GM12878 (cell line): ENCODE measurements around the gene CLBA1. TPM values are rescaled to one million over a fixed set of nuclear protein-coding genes. Genes with fewer than 3 reads are reported as not detected.

Experiments
- ATAC-seq: fragments of 200-7000 bp; cut with Tn5 transposase; 3 replicates; pipeline ENCODE4 v1.9.1; 2020; ENCODE audit warnings: mild to moderate bottlenecking, moderate library complexity
- Bru-seq: library from RNA; stranded (reverse); fragments of 400-500 nt; gene quantifications from one replicate; lab custom pipeline; 2021; lab: Mats Ljungman, UMichigan
- BruChase-seq, 2 experiments: library from RNA; stranded (reverse); fragments of 400-500 nt; gene quantifications; one replicate each; lab custom pipeline; 2021; lab: Mats Ljungman, UMichigan
- BruUV-seq: library from RNA; stranded (reverse); fragments of 400-500 nt; replicated peaks from 2 replicates; lab custom pipeline; 2021; lab: Mats Ljungman, UMichigan
- CTCF ChIA-PET: fragments of 300-600 bp; sonication (Branson Sonifier 250); formaldehyde crosslinking; extraction: SDS; loops from one replicate; lab custom pipeline; 2021; ENCODE audit warnings: inconsistent platforms; lab: Yijun Ruan, JAX
- POLR2A ChIA-PET: fragments of 350-600 bp; formaldehyde crosslinking; extraction: SDS; loops from one replicate; lab custom pipeline; 2021; ENCODE audit warnings: inconsistent platforms; lab: Charles Lee
- RAD21 ChIA-PET: fragments of 300-600 bp; sonication (Branson Sonifier 250); formaldehyde crosslinking; loops from one replicate; lab custom pipeline; 2023; ENCODE audit warnings: antibody characterized with exemption; ENCODE audit not compliant: unreplicated experiment; lab: Charles Lee
- SMC1A ChIA-PET: fragments of 300-600 bp; sonication (Branson Sonifier 250); formaldehyde crosslinking; loops from one replicate; lab custom pipeline; 2023; ENCODE audit not compliant: unreplicated experiment, uncharacterized antibody; lab: Charles Lee
- DNase-seq: peaks from one replicate; pipeline ENCODE4 v3.0.0-alpha.2; 2011; ENCODE audit warnings: low read depth, low spot score
- FAIRE-seq: peaks from 3 replicates; lab custom pipeline; 2011; peaks lifted over from hg19 to GRCh38; lab: Jason Lieb, UNC
- H2AFZ ChIP-seq: 2 replicates; pipeline ENCODE4 v1.6.0; 2011; ENCODE audit warnings: low read depth, low read length, control low read depth; ENCODE audit not compliant: control insufficient read depth
- H3K27ac ChIP-seq: 2 replicates; pipeline ENCODE4 v1.5.1; 2011; ENCODE audit warnings: control low read depth; ENCODE audit not compliant: control insufficient read depth, insufficient read depth
- H3K27me3 ChIP-seq, 2 experiments: replicated peaks in 1 of 2; 2 replicates each; pipeline versions ENCODE4 v1.6.0 to v1.6.1; 2011; ENCODE audit warnings: low read length in 1 of 2; ENCODE audit not compliant: control insufficient read depth in 2 of 2, insufficient read depth in 2 of 2
- H3K36me3 ChIP-seq, 2 experiments: 2 replicates each; pipeline ENCODE4 v1.5.1; 2011; ENCODE audit warnings: low read length in 1 of 2; ENCODE audit not compliant: control insufficient read depth in 2 of 2, insufficient read depth in 2 of 2
- H3K4me1 ChIP-seq: 2 replicates; pipeline ENCODE4 v1.6.1; 2011; ENCODE audit warnings: mild to moderate bottlenecking, low read length, moderate library complexity, mixed read lengths; ENCODE audit not compliant: control insufficient read depth, insufficient read depth
- H3K4me2 ChIP-seq: 2 replicates; pipeline ENCODE4 v1.6.0; 2011; ENCODE audit warnings: control low read depth; ENCODE audit not compliant: control insufficient read depth, insufficient read depth
- H3K4me3 ChIP-seq: fragments of 200-600 bp; sonication (generic); 2 replicates; pipeline ENCODE4 v1.5.1; 2016
- H3K79me2 ChIP-seq: 2 replicates; pipeline ENCODE4 v1.6.0; 2011; ENCODE audit warnings: low read length; ENCODE audit not compliant: control insufficient read depth, insufficient read depth
- H3K9ac ChIP-seq: 2 replicates; pipeline ENCODE4 v1.8.0; 2011; ENCODE audit warnings: low read length, control low read depth, mixed read lengths; ENCODE audit not compliant: control insufficient read depth, insufficient read depth
- H3K9me3 ChIP-seq: replicated peaks from 3 replicates; pipeline ENCODE4 v1.5.1; 2011; ENCODE audit warnings: mild to moderate bottlenecking, low read length; ENCODE audit not compliant: control insufficient read depth, insufficient read depth
- H4K20me1 ChIP-seq: 2 replicates; pipeline ENCODE4 v1.6.0; 2011; ENCODE audit not compliant: control insufficient read depth, insufficient read depth
- BACH1 ChIP-seq: fragments of 450-650 bp; IDR thresholded peaks from 2 replicates; pipeline ENCODE4 v1.6.1; 2017; ENCODE audit warnings: mild to moderate bottlenecking, borderline replicate concordance
- BMI1 ChIP-seq: fragments of 450-650 bp; IDR thresholded peaks from 2 replicates; pipeline ENCODE4 v1.6.1; 2016; ENCODE audit warnings: mild to moderate bottlenecking, moderate library complexity, borderline replicate concordance
- CHD2 ChIP-seq: IDR thresholded peaks from 2 replicates; pipeline ENCODE4 v1.6.1; 2011; ENCODE audit warnings: low read depth, low read length, improper control_type of control experiment, borderline replicate concordance
- DPF2 ChIP-seq: fragments of 450-650 bp; IDR thresholded peaks from 2 replicates; pipeline ENCODE4 v1.6.1; 2017; ENCODE audit warnings: mild to moderate bottlenecking
- EGR1 ChIP-seq, 2 experiments: IDR thresholded peaks; 1 replicate in 1 of 2; 2 replicates in 1 of 2; pipeline ENCODE4 v1.6.1; 2011 to 2012; ENCODE audit warnings: low read depth in 2 of 2, low read length in 2 of 2, borderline replicate concordance in 1 of 2, mild to moderate bottlenecking in 1 of 2, moderate library complexity in 1 of 2
- GATAD2B ChIP-seq: fragments of 450-650 bp; conservative IDR thresholded peaks from 2 replicates; pipeline ENCODE4 v1.6.1; 2017; ENCODE audit warnings: low read depth, mild to moderate bottlenecking, moderate library complexity
- MEF2B ChIP-seq: fragments of 450-650 bp; IDR thresholded peaks from 2 replicates; pipeline ENCODE4 v1.6.1; 2018; ENCODE audit warnings: mild to moderate bottlenecking, moderate library complexity; ENCODE audit not compliant: partially characterized antibody, poor library complexity, severe bottlenecking
- SIN3A ChIP-seq: IDR thresholded peaks from 2 replicates; pipeline ENCODE4 v1.6.1; 2012; ENCODE audit warnings: low read depth, low read length, improper control_type of control experiment
- SREBF1 ChIP-seq: IDR thresholded peaks from 2 replicates; pipeline ENCODE4 v1.6.1; 2012; ENCODE audit warnings: mild to moderate bottlenecking, low read length
- ZBED1 ChIP-seq: IDR thresholded peaks from 2 replicates; pipeline ENCODE4 v1.6.1; 2016; ENCODE audit warnings: borderline replicate concordance
- WGBS: methylation state at CpG from one replicate; pipeline ENCODE4 v1.1.6; 2016; ENCODE audit warnings: low lambda C conversion rate; ENCODE audit not compliant: insufficient replicate concordance, insufficient coverage; ENCODE audit errors: missing lambda C conversion rate; 5-methylcytosine and 5-hydroxymethylcytosine counted together
- in situ Hi-C: fragments of 300-500 bp; cut with MboI; formaldehyde crosslinking; loops from 9 replicates; pipeline ENCODE4 v1.14.3; 2018; ENCODE audit warnings: mixed read lengths
- intact Hi-C: fragments of 100-400 bp; cut with micrococcal nuclease; formaldehyde crosslinking; loops from one replicate; pipeline ENCODE4 v1.14.2; 2022; ENCODE audit not compliant: unreplicated experiment
- long read RNA-seq, 2 experiments: library from polyadenylated mRNA; unstranded; transcript quantifications; one replicate each; pipeline ENCODE4 v2.0.0, GENCODE V29; 2019 to 2020
- polyA minus RNA-seq, 3 experiments: library from RNA; depleted of rRNA, polyadenylated mRNA; stranded (reverse); fragments of >200 nt; gene quantifications; 2 replicates each; pipeline ENCODE4 v1.2.3, GENCODE V29; 2011
- polyA plus RNA-seq, 11 experiments: library from polyadenylated mRNA; depleted of rRNA in 4 of 11; unstranded in 6 of 11; stranded (reverse) in 5 of 11; fragments of >200 nt; fragmentation: Nextera tagmentation in 4 of 11; fragmentation: Illumina TruSeq in 1 of 11; extraction: Ambion mirVana in 4 of 11; extraction: Trizol in 1 of 11; gene quantifications; 1 replicate in 1 of 11; 2 replicates in 10 of 11; pipeline versions ENCODE4 v1.2.1 to v1.2.3, GENCODE V29; 2011 to 2016; ENCODE audit warnings: inconsistent platforms in 2 of 11, missing spikeins in 2 of 11, low read depth in 1 of 11
- total RNA-seq, 4 experiments: library from RNA; depleted of rRNA in 3 of 4; stranded (reverse); fragments of >200 nt in 3 of 4; fragmentation: Illumina TruSeq in 1 of 4; extraction: Trizol in 1 of 4; gene quantifications; 2 replicates each; pipeline versions ENCODE4 v1.2.1 to v1.2.3, GENCODE V29; 2013 to 2021
- TF ChIP-seq, protein P1 (sequence below): fragments of 450-650 bp; IDR thresholded peaks from 2 replicates; pipeline ENCODE4 v1.6.1; 2016; ENCODE audit warnings: mild to moderate bottlenecking
- TF ChIP-seq, protein P2 (sequence below): fragments of 450-650 bp; conservative IDR thresholded peaks from 2 replicates; pipeline ENCODE4 v1.6.1; 2017; ENCODE audit warnings: mild to moderate bottlenecking, moderate library complexity

CLBA1 gene
- total RNA-seq (2013; cell fraction: nucleolus; rRNA removed): 2.8 and 4.2 TPM in 2 replicates
- total RNA-seq (2014; rRNA removed) (0.76 and 0.96 TPM in 2 replicates), total RNA-seq (2014; rRNA removed; fragmentation: Illumina TruSeq; extraction: Trizol) (0.45 and 0.74 TPM in 2 replicates), total RNA-seq (2021) (0.56 and 0.90 TPM in 2 replicates), polyA plus RNA-seq (2011; rRNA removed) (0.38 and 0.59 TPM in 2 replicates), polyA plus RNA-seq (2014; fragmentation: Illumina TruSeq; extraction: Trizol) (0.24 and 0.62 TPM in 2 replicates), polyA plus RNA-seq (2014; fragmentation: Nextera tagmentation; extraction: Ambion mirVana) (under 1 TPM in 1 of 2 experiments, not detected in 1; 0.07 TPM), polyA plus RNA-seq (2014; rRNA removed) (0.72 and 1.1 TPM in 2 replicates), polyA plus RNA-seq (2016; fragmentation: Nextera tagmentation; extraction: Ambion mirVana) (1 to 10 TPM in 1 of 2 experiments, under 1 TPM in 1; 0.62 to 1.1 TPM), polyA minus RNA-seq (2011; rRNA and poly(A)+ RNA removed) (0.88 TPM in 1 of 2 replicates, not detected in the other), Bru-seq, nascent RNA (percentile 35 among the genes with signal in this experiment), BruChase-seq, experiment 1, labeled RNA remaining after a 6-hour chase (percentile 20 among the genes with signal in this experiment), BruChase-seq, experiment 2, labeled RNA remaining after a 2-hour chase (percentile 37 among the genes with signal in this experiment)
- polyA plus RNA-seq (2011; ENCODE audit: low read depth): 1.1 TPM
- polyA plus RNA-seq (2011; cell fraction: cytosol; rRNA removed): 0.92 and 1.1 TPM in 2 replicates
- 2.5 and 2.9 TPM in 2 replicates for polyA plus RNA-seq (2011; cell fraction: nucleus; rRNA removed)
- polyA plus RNA-seq (2012): 1.4 and 2.2 TPM in 2 replicates
- 0.83 TPM in 1 of 2 replicates, not detected in the other for polyA minus RNA-seq (2011; cell fraction: cytosol; rRNA and poly(A)+ RNA removed)
- 0.73 and 0.96 TPM in 2 replicates for polyA minus RNA-seq (2011; cell fraction: nucleus; rRNA and poly(A)+ RNA removed)
- long read RNA-seq, experiment 1, partial matches to known transcripts: 0 of 1 reads
- long read RNA-seq, experiment 1, other reads (novel, unspliced or antisense): 0 of 1 reads
- long read RNA-seq, experiment 2: 0 reads

DNA sequence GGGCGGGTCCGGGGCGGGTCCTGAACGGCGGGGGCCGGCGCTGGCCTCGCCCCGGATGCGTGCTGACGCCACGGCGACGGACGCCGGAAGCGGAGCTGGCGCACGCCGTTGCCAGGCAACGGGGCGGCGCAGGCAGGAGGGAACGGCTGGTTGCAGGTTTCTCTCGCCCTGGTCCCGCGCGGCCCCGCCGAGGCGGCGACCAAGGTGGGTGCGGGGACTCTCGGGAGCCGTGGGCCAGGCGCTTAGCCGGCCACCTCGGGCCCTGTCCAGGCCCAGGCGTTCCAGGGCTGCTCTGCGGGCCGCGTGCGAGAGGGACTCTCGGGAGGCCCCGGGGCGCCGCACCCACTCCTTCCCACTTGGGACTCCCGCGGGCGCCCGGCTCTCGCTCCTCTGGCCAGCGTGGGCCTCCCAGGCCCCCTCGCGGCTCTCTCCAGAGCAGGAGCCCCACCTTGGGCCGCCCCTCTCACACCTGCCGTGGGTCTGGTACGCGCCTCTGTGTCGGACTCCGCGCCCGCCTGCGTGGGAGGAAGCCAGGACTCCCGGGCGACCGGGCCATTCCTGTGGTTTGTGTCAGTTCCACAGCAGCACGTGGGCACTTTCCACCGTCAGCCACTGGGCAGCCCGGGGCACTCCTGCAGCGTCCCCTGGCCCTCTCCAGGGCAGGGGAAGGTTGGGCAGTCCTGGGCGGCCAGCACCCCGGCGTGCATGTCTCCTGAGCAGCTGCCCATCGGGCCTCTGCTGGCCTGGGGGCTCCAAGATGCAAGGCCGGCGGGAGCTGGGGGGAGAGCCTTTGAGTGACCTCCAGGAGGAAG is at the start of gene CLBA1:
Gene CLBA1 (plus strand): TSS at position 114 of the 812 bp plus-strand sequence. CDS start 644 bp downstream, at position 758.
- 4% methylated on average over 43 of the region's 77 CpGs for WGBS
- Histone ChIP-seq H3K9ac (peak within 1 kb of the TSS; percentile 28; the same call in 1 of the 2 replicates), H3K27ac (no peak within 1 kb of the TSS), H3K4me1 (no peaks in the 10 kb centered on the region), H3K79me2 (no peaks in the 10 kb centered on the region), H3K9me3 (no peaks in the 10 kb centered on the region), H3K27me3 (no peaks in the 10 kb centered on the region; a peak in 1 of 4 replicates), H4K20me1 (no peaks in the 10 kb centered on the region), H2AFZ (peak within 1 kb of the TSS; percentile 55), H3K36me3 (no peaks in the 10 kb centered on the region), H3K4me3 (peak within 1 kb of the TSS; percentile 74), H3K4me2 (peak within 1 kb of the TSS; percentile 56)
- peak; percentile 55 for DNase-seq
- peak; percentile 97 for ATAC-seq
- in situ Hi-C loops (no loop called here), intact Hi-C loops (no loop called here)
- RAD21 ChIA-PET: interaction anchor here (0.8 to 3.0 kb wide), 5 partner anchors 28 to 80 kb away, joined by 4 to 15 read pairs (median 4); partner anchors contain the start of genes CDCA4 and GPR132
- SMC1A ChIA-PET: interaction anchor here (1.0 kb wide), 1 partner anchor 33 kb away, joined by 4 read pairs; no protein-coding TSS in a partner anchor
- no TSS peak for BruUV-seq
- peak; percentile 91 for FAIRE-seq
- CTCF ChIA-PET: interaction anchor here (1.1 to 1.4 kb wide), 2 partner anchors 11 to 59 kb away, joined by 5 to 6 read pairs; no protein-coding TSS in a partner anchor
- POLR2A ChIA-PET: interaction anchor here (0.7 to 1.8 kb wide), 5 partner anchors 18 to 1450 kb away, joined by 3 to 7 read pairs (median 4); partner anchors contain the start of gene CDCA4
- peak in 1 of 2 experiments; percentile 82; a peak in 2 of 3 replicates for TF ChIP-seq EGR1 (IDR thresholded peaks at IDR 0.05; ENCODE audit: borderline replicate concordance in 1 of 2, low read depth in 2 of 2, low read length in 2 of 2)
- TF ChIP-seq, protein P1, sequence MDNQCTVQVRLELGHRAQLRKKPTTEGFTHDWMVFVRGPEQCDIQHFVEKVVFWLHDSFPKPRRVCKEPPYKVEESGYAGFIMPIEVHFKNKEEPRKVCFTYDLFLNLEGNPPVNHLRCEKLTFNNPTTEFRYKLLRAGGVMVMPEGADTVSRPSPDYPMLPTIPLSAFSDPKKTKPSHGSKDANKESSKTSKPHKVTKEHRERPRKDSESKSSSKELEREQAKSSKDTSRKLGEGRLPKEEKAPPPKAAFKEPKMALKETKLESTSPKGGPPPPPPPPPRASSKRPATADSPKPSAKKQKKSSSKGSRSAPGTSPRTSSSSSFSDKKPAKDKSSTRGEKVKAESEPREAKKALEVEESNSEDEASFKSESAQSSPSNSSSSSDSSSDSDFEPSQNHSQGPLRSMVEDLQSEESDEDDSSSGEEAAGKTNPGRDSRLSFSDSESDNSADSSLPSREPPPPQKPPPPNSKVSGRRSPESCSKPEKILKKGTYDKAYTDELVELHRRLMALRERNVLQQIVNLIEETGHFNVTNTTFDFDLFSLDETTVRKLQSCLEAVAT: no peak
- TF ChIP-seq CHD2: 0 out of 2 replicates have a peak, but pooled peaks have one; percentile 28
- TF ChIP-seq, protein P2, sequence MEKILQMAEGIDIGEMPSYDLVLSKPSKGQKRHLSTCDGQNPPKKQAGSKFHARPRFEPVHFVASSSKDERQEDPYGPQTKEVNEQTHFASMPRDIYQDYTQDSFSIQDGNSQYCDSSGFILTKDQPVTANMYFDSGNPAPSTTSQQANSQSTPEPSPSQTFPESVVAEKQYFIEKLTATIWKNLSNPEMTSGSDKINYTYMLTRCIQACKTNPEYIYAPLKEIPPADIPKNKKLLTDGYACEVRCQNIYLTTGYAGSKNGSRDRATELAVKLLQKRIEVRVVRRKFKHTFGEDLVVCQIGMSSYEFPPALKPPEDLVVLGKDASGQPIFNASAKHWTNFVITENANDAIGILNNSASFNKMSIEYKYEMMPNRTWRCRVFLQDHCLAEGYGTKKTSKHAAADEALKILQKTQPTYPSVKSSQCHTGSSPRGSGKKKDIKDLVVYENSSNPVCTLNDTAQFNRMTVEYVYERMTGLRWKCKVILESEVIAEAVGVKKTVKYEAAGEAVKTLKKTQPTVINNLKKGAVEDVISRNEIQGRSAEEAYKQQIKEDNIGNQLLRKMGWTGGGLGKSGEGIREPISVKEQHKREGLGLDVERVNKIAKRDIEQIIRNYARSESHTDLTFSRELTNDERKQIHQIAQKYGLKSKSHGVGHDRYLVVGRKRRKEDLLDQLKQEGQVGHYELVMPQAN: peak; percentile 94
- peak; percentile 49; the same call in 1 of the 2 replicates for TF ChIP-seq SIN3A
- TF ChIP-seq BACH1: peak; percentile 77
- TF ChIP-seq MEF2B: peak; percentile 33
- TF ChIP-seq DPF2: peak; percentile 78; the same call in 1 of the 2 replicates
- TF ChIP-seq BMI1: peak; percentile 94
- 0 out of 2 replicates have a peak, but pooled peaks have one; percentile 64 for TF ChIP-seq GATAD2B
- TF ChIP-seq SREBF1: no peak
- no peak for TF ChIP-seq ZBED1
